PC-3 (cell line): ENCODE results near the gene PDE11A. TPM values are rescaled to one million over a fixed set of nuclear protein-coding genes. Genes with fewer than 3 reads are reported as not detected.

ENCODE experiments used
- ATAC-seq: fragments of 200-7000 bp; cut with Tn5 transposase; 2 replicates; pipeline ENCODE4 v1.9.1; 2020; ENCODE audit warnings: mild to moderate bottlenecking, moderate library complexity
- BruUV-seq: library from RNA; stranded (reverse); fragments of 400-500 nt; replicated peaks from 2 replicates; lab custom pipeline; 2021; lab: Mats Ljungman, UMichigan
- CTCF ChIA-PET: fragments of 300-600 bp; sonication (Branson Sonifier 250); formaldehyde crosslinking; loops from one replicate; lab custom pipeline; 2022; ENCODE audit warnings: antibody characterized with exemption; lab: Charles Lee
- POLR2A ChIA-PET: fragments of 300-600 bp; sonication (Branson Sonifier 250); formaldehyde crosslinking; loops from one replicate; lab custom pipeline; 2022; ENCODE audit warnings: antibody characterized with exemption; ENCODE audit not compliant: unreplicated experiment; lab: Charles Lee
- DNase-seq: peaks from one replicate; pipeline ENCODE4 v3.0.0-alpha.2; 2015
- H2AFZ ChIP-seq: fragments of 300-600 bp; sonication (generic); 2 replicates; pipeline ENCODE4 v1.6.0; 2016; ENCODE audit warnings: antibody characterized with exemption, low read length
- H3F3A ChIP-seq: fragments of 300-600 bp; sonication (generic); one replicate; pipeline ENCODE4 v1.6.0; 2017; ENCODE audit warnings: antibody characterized with exemption, low read length, control low read depth, mild to moderate bottlenecking; ENCODE audit not compliant: unreplicated experiment
- H3K27ac ChIP-seq: fragments of 300-600 bp; sonication (generic); 2 replicates; pipeline ENCODE4 v1.5.1; 2016; ENCODE audit warnings: mild to moderate bottlenecking, low read length
- H3K27me3 ChIP-seq: fragments of 300-600 bp; sonication (generic); 2 replicates; pipeline ENCODE4 v1.6.1; 2016; ENCODE audit warnings: low read length, mixed read lengths
- H3K36me3 ChIP-seq: fragments of 300-600 bp; sonication (generic); 2 replicates; pipeline ENCODE4 v1.6.1; 2016; ENCODE audit warnings: low read depth, mixed run types, low read length, mixed read lengths
- H3K4me1 ChIP-seq: fragments of 300-600 bp; sonication (generic); 2 replicates; pipeline ENCODE4 v1.5.1; 2016; ENCODE audit warnings: low read length; ENCODE audit not compliant: insufficient read depth
- H3K4me2 ChIP-seq: fragments of 300-600 bp; sonication (generic); 2 replicates; pipeline ENCODE4 v1.6.0; 2016; ENCODE audit warnings: low read length
- H3K4me3 ChIP-seq: fragments of 300-600 bp; sonication (generic); 2 replicates; pipeline ENCODE4 v1.5.1; 2016; ENCODE audit warnings: mild to moderate bottlenecking, low read length, mixed read lengths
- H3K79me2 ChIP-seq: fragments of 300-600 bp; sonication (generic); 2 replicates; pipeline ENCODE4 v1.6.1; 2017; ENCODE audit warnings: low read length, mixed read lengths
- H3K9ac ChIP-seq: fragments of 300-600 bp; sonication (generic); 2 replicates; pipeline ENCODE4 v1.6.0; 2016; ENCODE audit warnings: mild to moderate bottlenecking, low read length
- H3K9me2 ChIP-seq: fragments of 300-600 bp; sonication (generic); replicated peaks from 2 replicates; pipeline ENCODE4 v1.6.1; 2016; ENCODE audit warnings: mixed run types, low read length, mixed read lengths
- H3K9me3 ChIP-seq: fragments of 300-600 bp; sonication (generic); 2 replicates; pipeline ENCODE4 v1.6.1; 2016; ENCODE audit warnings: low read length, mixed read lengths
- H4K20me1 ChIP-seq: fragments of 300-600 bp; sonication (generic); 2 replicates; pipeline ENCODE4 v1.6.1; 2016; ENCODE audit warnings: low read length, mixed read lengths
- CTCF ChIP-seq: fragments of 300-600 bp; sonication (generic); conservative IDR thresholded peaks from 2 replicates; pipeline ENCODE4 v1.5.1; 2017; ENCODE audit warnings: antibody characterized with exemption, low read depth, mild to moderate bottlenecking, low read length
- EZH2 ChIP-seq: fragments of 300-600 bp; sonication (generic); IDR thresholded peaks from one replicate; pipeline ENCODE4 v1.6.1; 2017; ENCODE audit warnings: antibody characterized with exemption, mild to moderate bottlenecking, low read length; ENCODE audit not compliant: unreplicated experiment
- EZH2phosphoT487 ChIP-seq: fragments of 300-600 bp; sonication (generic); IDR thresholded peaks from 2 replicates; pipeline ENCODE4 v1.6.1; 2018; ENCODE audit warnings: mild to moderate bottlenecking, antibody characterized with exemption, low read length, borderline replicate concordance
- intact Hi-C: fragments of 100-400 bp; cut with micrococcal nuclease; formaldehyde crosslinking; loops from 2 replicates; pipeline ENCODE4 v1.9.0; 2023
- total RNA-seq: library from RNA; depleted of rRNA; stranded (reverse); fragments of >200 nt; gene quantifications from 2 replicates; pipeline ENCODE4 v1.2.3, GENCODE V29; 2014

The PDE11A gene
- total RNA-seq, 1 experiment from 2014 or later = 0.15 TPM

GRCh38 chr2:177588671-177589070, 483.9 kb downstream of the PDE11A start:
- BruUV-seq = no TSS peak
- DNase-seq = no peak
- Histone ChIP-seq H3K4me2 (no peak overlapping the region), H4K20me1 (no peaks in the 10 kb centered on the region), H3K79me2 (no peaks in the 10 kb centered on the region), H3K27ac (no peak overlapping the region), H3K4me1 (no peaks in the 10 kb centered on the region), H3K9me3 (no peaks in the 10 kb centered on the region), H3K4me3 (no peak overlapping the region), H3K36me3 (no peaks in the 10 kb centered on the region), H3F3A (no peaks in the 10 kb centered on the region), H3K9me2 (no peaks in the 10 kb centered on the region; the same call in 1 of the 2 replicates), H2AFZ (no peak overlapping the region), H3K9ac (no peak overlapping the region), H3K27me3 (no peaks in the 10 kb centered on the region)
- no peak for ATAC-seq
- POLR2A ChIA-PET = no interaction called here
- CTCF ChIA-PET = interaction anchor here (0.7 kb wide), 1 partner anchor 16 kb away, joined by 3 read pairs; no protein-coding TSS in a partner anchor
- intact Hi-C loops = no loop called here
- no peak for TF ChIP-seq EZH2

GRCh38 chr2:177587371-177587770, 485.2 kb downstream of the PDE11A start:
- Histone ChIP-seq H3K36me3 (no peaks in the 10 kb centered on the region), H3K27me3 (no peaks in the 10 kb centered on the region), H3K79me2 (no peaks in the 10 kb centered on the region), H3K27ac (no peak overlapping the region), H2AFZ (no peak overlapping the region), H4K20me1 (no peaks in the 10 kb centered on the region), H3K9ac (no peak overlapping the region), H3K9me2 (no peaks in the 10 kb centered on the region; the same call in 1 of the 2 replicates), H3K4me3 (no peak overlapping the region), H3K9me3 (no peaks in the 10 kb centered on the region), H3F3A (no peaks in the 10 kb centered on the region), H3K4me1 (no peaks in the 10 kb centered on the region), H3K4me2 (no peak overlapping the region)
- no peak for ATAC-seq
- TF ChIP-seq EZH2phosphoT487 (no peak), EZH2 (no peak), CTCF (no peak)
- intact Hi-C loops = no loop called here
- ChIA-PET CTCF (no interaction called here), POLR2A (no interaction called here)
- DNase-seq = no peak
- no TSS peak for BruUV-seq

GRCh38 chr2:177586154-177586553, 486.4 kb downstream of the PDE11A start:
- intact Hi-C loops = no loop called here

More at GRCh38 chr2:177586154-177586553, 486.4 kb downstream of the PDE11A start:
- BruUV-seq = no TSS peak
- H3K9ac ChIP-seq = no peak overlapping the region
- no peaks in the 10 kb centered on the region for H3F3A ChIP-seq
- no peaks in the 10 kb centered on the region for H3K9me3 ChIP-seq
- no peaks in the 10 kb centered on the region for H4K20me1 ChIP-seq
- no peak overlapping the region for H3K4me3 ChIP-seq
- no peak overlapping the region for H3K4me2 ChIP-seq
- no peak overlapping the region for H2AFZ ChIP-seq
- DNase-seq (no peak), ATAC-seq (no peak)
- TF ChIP-seq EZH2 = no peak
- no peak for TF ChIP-seq CTCF
- no peak for TF ChIP-seq EZH2phosphoT487
- no peaks in the 10 kb centered on the region for H3K36me3 ChIP-seq
- H3K27ac ChIP-seq = no peak overlapping the region
- no peaks in the 10 kb centered on the region for H3K79me2 ChIP-seq
- H3K9me2 ChIP-seq = no peaks in the 10 kb centered on the region; the same call in 1 of the 2 replicates
- no peaks in the 10 kb centered on the region for H3K4me1 ChIP-seq
- no peaks in the 10 kb centered on the region for H3K27me3 ChIP-seq
- POLR2A ChIA-PET = no interaction called here
- CTCF ChIA-PET = no interaction called here
